DMS79 (cell line): ENCODE results near the gene FANCC.

Experiments used
- DNase-seq: peaks from one replicate; lab custom pipeline; 2025; lab: John Stamatoyannopoulos, UW

The FANCC gene

GRCh38 chr9:95190413-95190812 is 127.1 kb downstream of the FANCC start:
- no peak for DNase-seq

- DNase-seq: no peak
Observed at GRCh38 chr9:95189251-95190098, 128.0 kb downstream of the FANCC start.

GRCh38 chr9:95188459-95188858 is 129.1 kb downstream of the FANCC start:
- no peak for DNase-seq

- no peak for DNase-seq
Observed at GRCh38 chr9:95185956-95186355, 131.6 kb downstream of the FANCC start.

- no peak for DNase-seq
Observed at GRCh38 chr9:95182854-95183563, 134.5 kb downstream of the FANCC start.

- DNase-seq: no peak
Observed at GRCh38 chr9:95181835-95182234, 135.7 kb downstream of the FANCC start.

GRCh38 chr9:95181226-95181818 is 136.2 kb downstream of the FANCC start:
- DNase-seq: no peak

GRCh38 chr9:95177617-95178016 is 139.9 kb downstream of the FANCC start:
- no peak for DNase-seq

- no peak for DNase-seq
Observed at GRCh38 chr9:95176755-95177319, 140.7 kb downstream of the FANCC start.

- DNase-seq: no peak
Observed at GRCh38 chr9:95175523-95175922, 142.0 kb downstream of the FANCC start.

GRCh38 chr9:95174038-95174437 is 143.5 kb downstream of the FANCC start:
- DNase-seq: no peak

- no peak for DNase-seq
Observed at GRCh38 chr9:95171596-95171995, 145.9 kb downstream of the FANCC start.

GRCh38 chr9:95171001-95171400 is 146.5 kb downstream of the FANCC start:
- DNase-seq: no peak

GRCh38 chr9:95167998-95168397 is 149.5 kb downstream of the FANCC start:
- DNase-seq: no peak

GRCh38 chr9:95165004-95165403 is 152.5 kb downstream of the FANCC start:
- no peak for DNase-seq

GRCh38 chr9:95157481-95158151 is 159.9 kb downstream of the FANCC start:
- peak; percentile 53 for DNase-seq

GRCh38 chr9:95156074-95156473 is 161.4 kb downstream of the FANCC start:
- no peak for DNase-seq

- no peak for DNase-seq
Observed at GRCh38 chr9:95155220-95155619, 162.3 kb downstream of the FANCC start.

GRCh38 chr9:95150903-95151302 is 166.6 kb downstream of the FANCC start:
- peak; percentile 75 for DNase-seq

GRCh38 chr9:95148208-95148520 is 169.3 kb downstream of the FANCC start:
- DNase-seq: no peak

GRCh38 chr9:95147452-95148207 is 169.9 kb downstream of the FANCC start:
- no peak for DNase-seq
